Adipocyte (in vitro differentiated cells): Measurements from ENCODE around the gene GPR146.
"Not testable (repeated sequence)": the region's sequence is repeated elsewhere in the genome, so short reads cannot be mapped to it uniquely, and the experiment has no call there.

Experiments used
- DNase-seq: peaks from one replicate; pipeline ENCODE4 v3.0.0-alpha.2; 2015; ENCODE audit warnings: low read depth
- H3K27me3 ChIP-seq: replicated peaks from 2 replicates; pipeline ENCODE4 v1.7.0; 2013; ENCODE audit warnings: mild to moderate bottlenecking, low read length, moderate library complexity; ENCODE audit not compliant: control insufficient read depth, insufficient read depth
- H3K36me3 ChIP-seq: 2 replicates; pipeline ENCODE4 v1.7.0; 2013; ENCODE audit warnings: low read length, mild to moderate bottlenecking, moderate library complexity; ENCODE audit not compliant: control insufficient read depth, insufficient read depth, severe bottlenecking
- H3K4me1 ChIP-seq: 2 replicates; pipeline ENCODE4 v1.7.0; 2013; ENCODE audit warnings: mild to moderate bottlenecking, low read length, moderate library complexity; ENCODE audit not compliant: control insufficient read depth, insufficient read depth
- H3K4me3 ChIP-seq: 2 replicates; pipeline ENCODE4 v1.7.0; 2013; ENCODE audit warnings: mild to moderate bottlenecking, low read length, moderate library complexity
- H3K9ac ChIP-seq: 2 replicates; pipeline ENCODE4 v1.7.0; 2013; ENCODE audit warnings: mild to moderate bottlenecking, low read length, moderate library complexity
- H3K9me3 ChIP-seq: 2 replicates; pipeline ENCODE4 v1.7.0; 2013; ENCODE audit warnings: mild to moderate bottlenecking, low read length, moderate library complexity; ENCODE audit not compliant: control insufficient read depth

The GPR146 gene

GRCh38 chr7:1068013-1068412 lies 23.7 kb downstream of the GPR146 start:
- Histone ChIP-seq H3K4me3 (no peak overlapping the region), H3K27me3 (no peaks in the 10 kb centered on the region), H3K36me3 (no peaks in the 10 kb centered on the region), H3K9me3 (no peaks in the 10 kb centered on the region), H3K4me1 (peaks cover 4% of the 10 kb centered on the region), H3K9ac (no peak overlapping the region)
- no peak for DNase-seq

GRCh38 chr7:1068619-1069018 lies 24.3 kb downstream of the GPR146 start:
- Histone ChIP-seq H3K4me3 (no peak overlapping the region), H3K4me1 (peaks cover 4% of the 10 kb centered on the region), H3K36me3 (no peaks in the 10 kb centered on the region), H3K9me3 (no peaks in the 10 kb centered on the region), H3K9ac (no peak overlapping the region), H3K27me3 (no peaks in the 10 kb centered on the region)
- no peak for DNase-seq

- Histone ChIP-seq H3K9ac (no peak overlapping the region), H3K4me3 (no peak overlapping the region), H3K4me1 (peaks cover 2% of the 10 kb centered on the region), H3K27me3 (no peaks in the 10 kb centered on the region), H3K36me3 (no peaks in the 10 kb centered on the region), H3K9me3 (no peaks in the 10 kb centered on the region)
- no peak for DNase-seq
Observed at GRCh38 chr7:1070544-1071011, 26.2 kb downstream of the GPR146 start.

GRCh38 chr7:1071731-1072254 lies 27.4 kb downstream of the GPR146 start:
- Histone ChIP-seq H3K4me3 (no peak overlapping the region), H3K4me1 (peaks cover 10% of the 10 kb centered on the region), H3K27me3 (no peaks in the 10 kb centered on the region), H3K36me3 (no peaks in the 10 kb centered on the region), H3K9me3 (no peaks in the 10 kb centered on the region), H3K9ac (no peak overlapping the region)
- DNase-seq, result no peak

- no peak for DNase-seq
- no peak overlapping the region for H3K4me3 ChIP-seq
- no peaks in the 10 kb centered on the region for H3K27me3 ChIP-seq
- H3K36me3 ChIP-seq, result no peaks in the 10 kb centered on the region
- H3K4me1 ChIP-seq, result peaks cover 12% of the 10 kb centered on the region
- no peaks in the 10 kb centered on the region for H3K9me3 ChIP-seq
- H3K9ac ChIP-seq, result no peak overlapping the region
Observed at GRCh38 chr7:1073142-1073977, 29.0 kb downstream of the GPR146 start.

- not testable (repeated sequence) for H3K4me3 ChIP-seq, DNase-seq, H3K27me3 ChIP-seq, H3K9me3 ChIP-seq, H3K9ac ChIP-seq, H3K36me3 ChIP-seq
- peaks cover 12% of the 10 kb centered on the region for H3K4me1 ChIP-seq
Observed at GRCh38 chr7:1074018-1074417, 29.7 kb downstream of the GPR146 start.

- no peak for DNase-seq
- Histone ChIP-seq H3K4me1 (peaks cover 12% of the 10 kb centered on the region), H3K9me3 (no peaks in the 10 kb centered on the region), H3K4me3 (no peak overlapping the region), H3K36me3 (no peaks in the 10 kb centered on the region), H3K9ac (no peak overlapping the region), H3K27me3 (no peaks in the 10 kb centered on the region)
Observed at GRCh38 chr7:1074593-1075431, 30.5 kb downstream of the GPR146 start.

- peak overlapping the region; percentile 73 for H3K4me3 ChIP-seq
- H3K9me3 ChIP-seq, result no peaks in the 10 kb centered on the region
- no peak for DNase-seq
- no peaks in the 10 kb centered on the region for H3K36me3 ChIP-seq
- peak overlapping the region; percentile 83 for H3K9ac ChIP-seq
- H3K4me1 ChIP-seq, result peaks cover 12% of the 10 kb centered on the region
- no peaks in the 10 kb centered on the region for H3K27me3 ChIP-seq
Observed at GRCh38 chr7:1076184-1077072, 32.1 kb downstream of the GPR146 start.

GRCh38 chr7:1078519-1078918 lies 34.2 kb downstream of the GPR146 start:
- H3K36me3 ChIP-seq, result no peaks in the 10 kb centered on the region
- peaks cover 12% of the 10 kb centered on the region for H3K4me1 ChIP-seq

GRCh38 chr7:1078985-1079384 lies 34.6 kb downstream of the GPR146 start:
- DNase-seq, result no peak
- no peak overlapping the region for H3K9ac ChIP-seq
- no peaks in the 10 kb centered on the region for H3K36me3 ChIP-seq
- H3K27me3 ChIP-seq, result no peaks in the 10 kb centered on the region
- no peaks in the 10 kb centered on the region for H3K9me3 ChIP-seq
- peaks cover 12% of the 10 kb centered on the region for H3K4me1 ChIP-seq
- H3K4me3 ChIP-seq, result no peak overlapping the region

More at GRCh38 chr7:1078519-1078918, 34.2 kb downstream of the GPR146 start:
- Histone ChIP-seq H3K27me3 (no peaks in the 10 kb centered on the region), H3K9me3 (no peaks in the 10 kb centered on the region), H3K4me3 (no peak overlapping the region), H3K9ac (no peak overlapping the region)
- no peak for DNase-seq
